ENCODE measurements around the gene CHST12. TPM values are rescaled to one million over a fixed set of nuclear protein-coding genes. Genes with fewer than 3 reads are reported as not detected.
"Not testable (repeated sequence)": the region's sequence is repeated elsewhere in the genome, so short reads cannot be mapped to it uniquely, and the experiment has no call there.

The CHST12 gene
- total RNA-seq, 3 donors from 2014 or later: 6.2 to 15.0 (median 7.2) TPM

DNA sequence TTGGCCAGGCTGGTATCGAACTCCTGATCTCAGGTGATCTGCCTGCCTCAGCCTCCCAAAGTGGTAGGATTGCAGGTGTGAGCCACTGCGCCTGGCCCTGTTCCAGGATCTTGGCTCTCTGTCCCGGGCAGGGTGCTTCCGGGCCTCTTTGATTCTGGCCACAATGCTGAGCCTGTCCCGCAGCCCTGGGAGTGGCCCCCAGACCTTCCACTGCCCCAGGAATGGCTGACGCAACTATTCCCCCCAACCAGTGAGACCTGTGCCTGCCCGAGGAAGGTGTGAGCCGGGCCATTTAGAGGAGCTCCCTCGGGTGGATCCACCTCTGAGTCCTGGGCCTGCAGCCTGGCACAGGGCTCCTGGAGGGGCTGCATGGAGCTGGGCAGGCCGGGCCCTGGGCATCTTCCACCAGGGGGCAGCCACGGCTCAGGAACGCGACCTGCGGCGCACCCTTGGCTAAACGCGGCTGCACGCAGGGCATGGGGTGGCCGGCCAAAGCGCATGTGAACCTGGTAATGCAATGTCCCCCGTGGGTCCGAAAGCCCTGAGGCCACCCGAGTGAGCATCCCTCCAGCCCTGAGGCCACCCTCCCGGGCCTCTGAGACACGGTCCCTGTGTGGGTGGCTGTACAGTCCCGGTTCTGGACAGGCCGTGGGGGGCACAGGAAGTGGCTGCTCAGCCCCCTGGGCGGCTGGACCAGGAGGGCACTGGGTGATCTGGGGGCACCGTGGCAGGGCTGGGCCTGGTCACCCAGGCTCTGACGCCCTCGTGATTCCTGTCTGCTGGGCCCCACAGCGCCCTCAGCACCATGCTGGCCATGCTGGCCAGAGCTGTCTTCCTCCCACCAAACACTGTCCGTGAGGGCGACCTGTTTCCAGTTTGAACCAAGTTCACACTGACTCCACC is 48.0 kb downstream of the CHST12 start:
- Histone ChIP-seq H3K4me3 (peak overlapping the region; percentile 23 to 65 (median 41)), H3K36me3 (no peaks in the 10 kb centered on the region), H3K4me1 (peaks cover 0 to 12% of the 10 kb centered on the region in 2 donors), H3K27me3 (no peaks in the 10 kb centered on the region), H3K27ac (peak overlapping the region in 1 of 2 donors; percentile 32), H3K9me3 (no peaks in the 10 kb centered on the region)
- intact Hi-C loops (cut with DNase I; ENCODE audit: low total_unique reads): no loop called here
- peak; percentile 53 to 84 for DNase-seq (ENCODE audit: low spot score in 2 of 2)
- TF ChIP-seq POLR2AphosphoS5 (IDR thresholded peaks at IDR 0.05) (peak in 1 of 3 donors; percentile 29), POLR2A (IDR thresholded peaks at IDR 0.05) (no peak)
- TF ChIP-seq, protein P1, sequence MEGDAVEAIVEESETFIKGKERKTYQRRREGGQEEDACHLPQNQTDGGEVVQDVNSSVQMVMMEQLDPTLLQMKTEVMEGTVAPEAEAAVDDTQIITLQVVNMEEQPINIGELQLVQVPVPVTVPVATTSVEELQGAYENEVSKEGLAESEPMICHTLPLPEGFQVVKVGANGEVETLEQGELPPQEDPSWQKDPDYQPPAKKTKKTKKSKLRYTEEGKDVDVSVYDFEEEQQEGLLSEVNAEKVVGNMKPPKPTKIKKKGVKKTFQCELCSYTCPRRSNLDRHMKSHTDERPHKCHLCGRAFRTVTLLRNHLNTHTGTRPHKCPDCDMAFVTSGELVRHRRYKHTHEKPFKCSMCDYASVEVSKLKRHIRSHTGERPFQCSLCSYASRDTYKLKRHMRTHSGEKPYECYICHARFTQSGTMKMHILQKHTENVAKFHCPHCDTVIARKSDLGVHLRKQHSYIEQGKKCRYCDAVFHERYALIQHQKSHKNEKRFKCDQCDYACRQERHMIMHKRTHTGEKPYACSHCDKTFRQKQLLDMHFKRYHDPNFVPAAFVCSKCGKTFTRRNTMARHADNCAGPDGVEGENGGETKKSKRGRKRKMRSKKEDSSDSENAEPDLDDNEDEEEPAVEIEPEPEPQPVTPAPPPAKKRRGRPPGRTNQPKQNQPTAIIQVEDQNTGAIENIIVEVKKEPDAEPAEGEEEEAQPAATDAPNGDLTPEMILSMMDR (IDR thresholded peaks at IDR 0.05): peak in 2 of 3 donors; percentile 81 to 90

DNA sequence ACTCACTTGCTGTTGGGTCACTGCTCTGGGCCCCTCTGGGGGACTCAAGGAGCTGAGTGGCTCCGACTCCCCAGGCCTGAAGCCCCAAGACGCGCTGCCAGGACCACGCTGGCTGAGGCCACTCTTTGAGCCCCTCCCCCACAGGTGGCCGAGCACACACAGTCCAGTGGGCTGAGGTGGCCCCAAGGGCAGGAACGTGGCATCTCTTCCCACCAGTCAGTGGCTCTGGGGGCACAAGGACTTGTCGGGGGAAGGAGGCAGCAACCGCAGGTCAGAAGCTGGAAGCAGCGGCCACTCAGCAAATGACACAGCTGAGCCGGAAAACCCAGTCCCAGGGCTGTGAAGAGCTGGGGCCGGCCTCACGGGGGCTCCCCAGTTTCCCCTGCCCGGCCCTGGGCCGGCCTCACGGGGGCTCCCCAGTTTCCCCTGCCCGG is 48.7 kb downstream of the CHST12 start:
- no peak for DNase-seq (ENCODE audit: low spot score in 2 of 2)
- H3K4me3 ChIP-seq: peak overlapping the region; percentile 23 to 65 (median 41)
- H3K4me1 ChIP-seq: peaks cover 0 to 12% of the 10 kb centered on the region in 2 donors
- intact Hi-C loops (cut with DNase I; ENCODE audit: low total_unique reads): no loop called here
- H3K36me3 ChIP-seq: no peaks in the 10 kb centered on the region
- TF ChIP-seq POLR2A (IDR thresholded peaks at IDR 0.05) (no peak), POLR2AphosphoS5 (IDR thresholded peaks at IDR 0.05) (no peak)
- TF ChIP-seq, protein P1 (IDR thresholded peaks at IDR 0.05): no peak
- no peaks in the 10 kb centered on the region for H3K27me3 ChIP-seq
- H3K27ac ChIP-seq: peak overlapping the region in 1 of 2 donors; percentile 32
- no peaks in the 10 kb centered on the region for H3K9me3 ChIP-seq

DNA sequence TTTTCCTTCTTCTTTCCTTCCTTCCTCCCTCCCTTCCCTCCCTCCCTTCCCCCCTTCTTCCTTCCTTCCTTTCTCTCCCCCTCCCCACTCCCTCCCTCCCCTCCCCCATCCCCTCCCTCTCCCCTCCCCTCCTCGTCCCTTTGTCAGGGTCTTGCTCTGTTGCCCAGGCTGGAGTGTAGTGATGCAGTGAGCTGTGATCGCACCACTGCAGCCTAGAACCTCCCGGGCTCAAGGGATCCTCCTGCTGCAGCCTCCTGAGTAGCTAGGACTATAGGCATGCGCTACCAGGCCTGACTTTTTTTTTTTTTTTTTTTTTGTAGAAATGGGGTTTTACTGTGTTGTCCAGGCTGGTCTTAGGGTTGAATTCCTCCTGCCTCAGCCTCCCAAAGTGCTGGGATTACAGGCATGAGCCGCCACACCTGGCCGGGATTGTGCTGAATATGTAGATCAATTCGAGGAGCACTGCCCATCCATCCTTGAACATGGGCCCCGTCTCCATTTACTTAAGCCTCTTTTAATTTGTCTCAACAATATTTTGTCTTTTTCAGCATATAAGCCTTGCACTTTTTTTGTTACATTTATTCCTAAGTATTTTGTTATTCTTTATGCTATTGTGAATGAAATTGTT is 49.3 kb downstream of the CHST12 start:
- Histone ChIP-seq H3K9me3 (no peaks in the 10 kb centered on the region), H3K4me3 (no peak overlapping the region), H3K27me3 (no peaks in the 10 kb centered on the region), H3K27ac (no peak overlapping the region), H3K4me1 (peaks cover 0 to 12% of the 10 kb centered on the region in 2 donors), H3K36me3 (no peaks in the 10 kb centered on the region)
- TF ChIP-seq POLR2A (IDR thresholded peaks at IDR 0.05): no peak
- TF ChIP-seq, protein P1 (IDR thresholded peaks at IDR 0.05): no peak
- TF ChIP-seq POLR2AphosphoS5 (IDR thresholded peaks at IDR 0.05): no peak
- intact Hi-C loops (cut with DNase I; ENCODE audit: low total_unique reads): no loop called here
- no peak for DNase-seq (ENCODE audit: low spot score in 2 of 2)

- peaks cover 0 to 12% of the 10 kb centered on the region in 2 donors for H3K4me1 ChIP-seq
- H3K36me3 ChIP-seq; H3K9me3 ChIP-seq; intact Hi-C loops (cut with DNase I; ENCODE audit: low total_unique reads); DNase-seq (ENCODE audit: low spot score in 2 of 2); H3K27ac ChIP-seq; H3K4me3 ChIP-seq; H3K27me3 ChIP-seq: not testable (repeated sequence)
Observed at GRCh38 chr7:2453849-2454248, 50.4 kb downstream of the CHST12 start.

- no peak for TF ChIP-seq POLR2AphosphoS5 (IDR thresholded peaks at IDR 0.05)
- no peak for TF ChIP-seq POLR2A (IDR thresholded peaks at IDR 0.05)
- TF ChIP-seq, protein P1 (IDR thresholded peaks at IDR 0.05): no peak
- H3K36me3 ChIP-seq: no peaks in the 10 kb centered on the region
- no peak for DNase-seq (ENCODE audit: low spot score in 2 of 2)
- no peaks in the 10 kb centered on the region for H3K27me3 ChIP-seq
- no peak overlapping the region for H3K27ac ChIP-seq
- intact Hi-C loops (cut with DNase I; ENCODE audit: low total_unique reads): loop anchor here (1.0 kb wide), 1 partner anchor 42 kb away; no protein-coding TSS in a partner anchor
- H3K4me3 ChIP-seq: peak overlapping the region in 2 of 3 donors; percentile 22 to 45
- H3K9me3 ChIP-seq: no peaks in the 10 kb centered on the region
- H3K4me1 ChIP-seq: no peaks in the 10 kb centered on the region
Observed at GRCh38 chr7:2459674-2460073, 56.3 kb downstream of the CHST12 start.
